CMK (cell line): ENCODE results near the gene TUBA1C.
"Not testable (repeated sequence)": the region's sequence is repeated elsewhere in the genome, so short reads cannot be mapped to it uniquely, and the experiment has no call there.

Experiments
- DNase-seq: peaks from one replicate; pipeline ENCODE4 v3.0.0-alpha.2; 2010; ENCODE audit warnings: low read depth

Gene TUBA1C

DNA sequence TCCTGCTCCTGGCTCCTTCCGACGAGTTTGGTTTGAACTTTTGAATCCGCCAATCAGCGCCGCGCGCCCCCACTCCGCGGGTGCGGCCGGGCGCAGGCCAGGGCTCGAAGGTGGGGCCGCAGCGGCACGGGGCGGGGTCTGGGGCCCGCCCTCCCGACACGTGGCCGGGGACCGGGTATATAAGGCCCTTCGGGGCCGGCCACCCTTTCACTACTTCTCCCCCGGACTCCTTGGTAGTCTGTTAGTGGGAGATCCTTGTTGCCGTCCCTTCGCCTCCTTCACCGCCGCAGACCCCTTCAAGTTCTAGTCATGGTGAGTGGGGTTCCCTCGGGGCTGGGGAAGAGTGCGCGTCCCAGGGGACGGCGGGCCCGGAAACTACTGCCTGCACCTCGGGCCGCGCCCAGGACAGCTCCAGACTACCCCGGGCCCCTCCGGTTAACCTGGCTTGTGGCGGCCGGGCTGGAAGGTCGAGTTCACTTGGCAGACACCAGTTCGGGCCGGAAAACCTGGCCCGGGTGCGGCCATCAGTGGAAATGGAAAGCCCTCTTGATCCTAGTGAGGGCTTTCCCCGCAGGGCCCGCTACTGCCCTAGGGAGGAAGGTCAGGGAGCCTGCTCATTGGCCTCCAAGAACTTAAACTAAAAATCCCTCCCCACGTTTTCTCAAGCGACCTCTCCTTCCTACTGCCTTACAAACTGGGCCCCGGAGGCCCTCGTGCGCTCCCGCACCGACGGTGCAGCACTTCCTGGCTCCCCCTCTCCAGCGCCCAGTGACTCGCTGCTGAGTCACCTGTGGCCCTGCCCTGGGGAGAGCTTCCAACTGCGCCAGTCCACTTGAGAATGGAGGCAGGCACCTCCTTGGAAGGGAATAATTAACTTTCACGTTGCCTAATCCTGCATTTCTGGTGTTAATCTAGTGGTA is at the start of gene TUBA1C:
TSS of gene TUBA1C (plus strand) at position 210 of the 920 bp plus-strand sequence. CDS start at position 310, 100 bp downstream.
- DNase-seq, result peak; percentile 93

DNA sequence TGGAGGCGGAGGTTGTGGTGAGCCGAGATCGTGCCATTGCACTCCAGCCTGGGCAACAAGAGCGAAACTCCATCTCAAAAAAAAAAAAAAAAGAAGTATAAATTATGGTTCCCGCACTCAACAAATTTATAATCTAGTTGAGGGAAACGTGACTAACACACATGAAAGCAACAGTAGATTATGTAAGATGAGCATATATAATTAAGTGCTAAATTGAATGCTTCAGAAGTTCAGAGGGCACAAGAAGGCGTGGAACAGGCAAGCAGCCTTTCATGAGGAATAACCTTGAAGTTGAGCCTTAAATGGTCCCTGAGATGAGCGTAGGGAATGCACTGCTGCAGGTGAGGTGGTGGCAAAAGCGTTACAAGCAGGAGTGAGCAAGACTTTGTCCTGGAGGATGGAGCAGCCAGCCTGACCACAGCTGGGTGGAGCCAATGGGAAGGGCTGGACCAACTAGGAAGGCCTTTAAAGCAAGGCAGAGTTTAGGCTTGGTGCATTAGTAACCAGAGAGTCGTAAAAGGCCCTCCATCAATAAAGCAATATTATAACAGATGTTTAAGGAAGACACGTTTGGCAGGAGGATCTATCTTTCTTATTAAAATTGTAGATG is 45.4 kb upstream of the TUBA1C start:
- DNase-seq, result no peak

DNA sequence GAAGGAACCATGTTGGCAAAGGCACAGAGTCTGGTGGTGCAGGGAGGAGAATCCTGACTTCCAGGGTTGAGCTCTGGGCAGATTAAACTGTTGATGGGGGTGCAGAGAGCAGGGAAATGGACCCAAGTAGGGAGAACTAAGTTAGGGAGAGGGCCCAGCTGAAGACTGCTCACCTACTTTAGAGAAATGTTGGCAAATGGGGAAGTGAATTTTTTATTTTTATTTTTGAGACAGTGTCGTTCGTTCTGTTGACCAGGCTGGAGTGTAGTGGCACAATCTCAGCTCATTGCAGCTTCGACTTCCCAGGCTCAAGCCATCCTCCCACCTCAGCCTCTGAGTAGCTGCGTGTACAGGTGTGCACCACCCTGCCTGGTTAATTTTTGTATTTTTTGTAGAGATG is 43.9 kb upstream of the TUBA1C start:
- no peak for DNase-seq

DNA sequence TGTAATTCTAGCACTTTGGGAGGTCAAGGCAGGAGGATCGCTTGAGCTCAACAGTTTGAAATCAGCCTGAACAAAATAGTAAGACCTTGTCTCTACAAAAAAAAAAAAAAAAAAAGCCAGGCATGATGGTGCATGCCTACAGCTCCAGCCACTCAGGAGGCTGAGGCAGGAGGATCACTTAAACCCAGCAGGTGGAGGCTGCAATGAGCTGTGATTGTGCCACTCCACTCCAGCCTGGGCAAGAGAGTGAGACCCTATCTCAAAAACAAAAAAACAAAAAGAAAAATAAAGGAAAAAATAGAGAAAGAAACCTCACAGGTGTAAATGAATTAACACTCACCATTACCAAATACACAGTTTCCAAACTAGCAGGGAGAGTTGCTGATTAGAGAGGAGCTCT is 41.8 kb upstream of the TUBA1C start:
- DNase-seq, result no peak

DNA sequence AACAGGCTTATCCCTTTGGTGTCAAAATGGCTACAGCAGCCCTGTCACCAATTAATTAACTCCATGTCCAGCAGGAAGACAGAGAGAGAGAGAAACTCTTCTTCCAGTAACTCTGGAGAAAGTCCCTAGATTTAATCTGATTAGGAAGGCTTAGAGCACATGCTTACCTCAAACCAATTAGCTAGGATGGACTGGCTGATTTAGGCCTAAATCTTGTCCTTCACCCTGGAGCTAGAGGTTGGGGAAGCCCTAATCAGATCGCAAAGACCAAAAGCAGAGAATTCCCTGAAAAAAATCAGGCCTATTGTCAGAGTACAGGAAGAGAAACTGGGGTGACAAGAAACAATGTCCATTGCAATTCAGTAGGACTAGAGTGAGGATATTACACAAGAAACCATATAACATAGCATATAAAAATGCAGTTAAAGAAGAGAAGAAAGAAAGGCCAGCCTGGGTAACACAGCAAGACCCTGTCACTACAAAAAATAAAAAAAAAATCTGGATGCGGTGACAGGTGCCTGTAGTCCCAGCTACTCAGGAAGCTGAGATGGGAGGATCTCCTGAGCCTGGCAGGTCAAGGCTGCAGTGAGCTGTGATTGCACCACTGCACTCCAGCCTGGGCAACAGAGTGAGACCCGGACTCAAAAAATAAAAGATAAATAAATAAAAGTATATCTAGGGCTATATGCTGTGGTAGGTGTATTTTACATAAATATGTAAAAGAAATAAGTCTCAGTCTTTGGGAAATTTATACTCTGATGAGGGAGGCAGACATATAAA is 41.1 kb upstream of the TUBA1C start:
- no peak for DNase-seq

DNA sequence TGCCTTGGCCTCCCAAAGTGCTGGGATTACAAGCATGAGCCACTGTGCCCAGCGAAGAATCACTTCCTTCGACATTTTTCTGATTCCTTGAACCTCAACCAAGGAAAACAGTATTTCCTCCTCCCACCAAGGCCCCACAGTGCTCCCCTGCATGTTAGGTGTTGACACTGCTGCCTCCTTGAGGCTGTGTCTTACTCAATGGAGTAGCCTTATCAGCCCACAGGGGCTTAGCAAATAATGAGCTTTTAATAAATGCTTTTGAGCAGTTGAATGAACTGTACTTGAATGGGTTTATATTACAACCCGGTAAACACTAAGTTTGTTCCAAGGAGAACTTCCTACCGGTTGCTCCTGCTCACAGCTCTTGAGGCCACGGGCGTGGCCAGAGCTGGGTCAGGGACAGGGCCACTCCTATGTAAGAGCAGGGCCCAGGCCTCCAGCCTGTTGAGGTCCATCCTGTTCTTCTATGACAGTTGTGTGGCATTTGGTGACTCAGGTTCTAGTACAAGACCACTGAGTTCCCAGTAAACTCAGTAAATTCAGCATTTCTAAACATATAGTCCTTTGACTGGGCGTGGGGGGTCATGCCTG is 39.2 kb upstream of the TUBA1C start:
- DNase-seq, result no peak

DNA sequence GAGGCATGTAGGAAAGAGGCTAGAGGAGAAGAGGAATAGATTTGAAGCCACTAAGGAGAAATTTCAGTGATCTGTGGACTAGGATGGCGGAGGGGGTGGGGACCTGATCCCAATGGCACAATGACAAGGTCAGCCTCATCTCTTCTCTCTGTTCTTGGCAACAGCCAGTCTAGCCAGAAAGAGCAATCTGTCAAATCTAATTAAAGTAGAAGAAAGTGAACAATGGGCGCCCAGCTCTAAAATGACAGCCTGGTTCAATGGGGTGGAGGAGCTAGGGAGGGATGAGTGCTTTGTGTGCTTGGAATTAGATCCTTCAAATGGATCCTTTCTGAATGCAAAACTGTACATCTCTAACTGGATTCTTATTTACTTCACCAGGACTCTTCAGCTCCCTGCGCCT is 37.2 kb upstream of the TUBA1C start:
- DNase-seq, result no peak

DNA sequence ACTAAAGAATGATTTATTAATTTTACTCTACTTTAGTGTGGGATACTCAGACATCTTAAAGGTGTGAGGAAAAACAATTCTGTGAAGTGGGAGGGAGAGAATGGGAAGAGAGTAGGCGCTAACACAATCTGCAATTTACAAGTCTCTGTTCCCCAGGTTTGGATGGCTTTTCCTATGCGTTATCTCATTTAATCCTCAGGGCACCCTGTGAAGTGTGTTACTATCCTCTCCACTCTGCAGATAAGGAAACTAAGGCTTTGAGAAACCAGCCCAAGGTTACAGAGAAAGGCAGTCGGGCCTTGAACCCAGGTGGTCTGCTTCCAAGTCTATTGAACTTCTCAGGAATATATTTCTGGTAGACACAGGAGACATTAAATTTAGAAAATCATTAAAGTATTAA is 36.2 kb upstream of the TUBA1C start:
- DNase-seq, result no peak

DNA sequence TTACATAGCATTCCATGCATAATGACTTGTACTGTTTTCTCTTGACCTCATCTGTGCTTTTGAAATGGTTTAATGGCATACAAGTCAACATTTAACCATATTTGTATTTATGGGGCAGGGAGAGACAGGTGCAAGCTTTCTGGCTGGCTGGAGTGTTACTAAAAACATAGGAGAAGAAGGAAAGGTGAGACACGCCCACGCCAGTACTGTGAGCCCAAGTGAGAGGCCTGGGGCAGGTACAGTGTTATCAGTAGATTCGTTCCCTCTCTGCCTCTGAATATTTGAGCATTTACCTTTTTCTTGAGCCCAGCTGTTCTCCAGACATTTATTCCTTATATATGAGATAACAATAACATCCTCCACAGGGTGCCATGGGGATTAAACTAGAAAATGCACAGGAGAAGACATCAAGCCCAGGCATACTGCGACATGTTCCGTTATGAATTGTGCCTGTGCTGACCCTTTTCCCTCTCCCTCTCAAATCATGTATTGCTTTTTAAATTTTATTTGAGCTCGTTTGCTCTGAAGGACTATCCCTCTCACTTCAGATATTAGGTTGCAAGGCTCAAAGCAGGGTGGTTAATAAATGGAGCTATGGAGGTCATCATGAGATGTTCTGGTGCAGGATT is 34.6 kb upstream of the TUBA1C start:
- no peak for DNase-seq

DNA sequence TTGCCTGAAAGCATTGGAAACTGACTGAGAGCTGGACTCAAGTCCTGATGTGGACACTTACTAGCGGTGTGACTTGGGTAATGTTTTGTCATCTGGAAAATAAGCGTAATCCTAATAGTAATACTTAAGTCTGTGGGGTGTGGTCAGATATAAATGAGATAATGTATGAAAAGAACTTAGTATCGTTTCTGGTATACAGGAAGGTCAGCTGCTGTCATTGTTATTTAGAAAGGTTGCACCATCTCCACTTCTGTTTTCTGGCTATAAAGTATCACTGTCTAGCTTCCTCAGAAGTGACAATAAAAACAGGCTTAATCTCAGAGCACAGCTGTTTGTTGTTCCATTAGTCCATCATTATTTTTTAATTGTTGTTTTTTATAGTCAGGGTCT is 34.1 kb upstream of the TUBA1C start:
- no peak for DNase-seq

DNA sequence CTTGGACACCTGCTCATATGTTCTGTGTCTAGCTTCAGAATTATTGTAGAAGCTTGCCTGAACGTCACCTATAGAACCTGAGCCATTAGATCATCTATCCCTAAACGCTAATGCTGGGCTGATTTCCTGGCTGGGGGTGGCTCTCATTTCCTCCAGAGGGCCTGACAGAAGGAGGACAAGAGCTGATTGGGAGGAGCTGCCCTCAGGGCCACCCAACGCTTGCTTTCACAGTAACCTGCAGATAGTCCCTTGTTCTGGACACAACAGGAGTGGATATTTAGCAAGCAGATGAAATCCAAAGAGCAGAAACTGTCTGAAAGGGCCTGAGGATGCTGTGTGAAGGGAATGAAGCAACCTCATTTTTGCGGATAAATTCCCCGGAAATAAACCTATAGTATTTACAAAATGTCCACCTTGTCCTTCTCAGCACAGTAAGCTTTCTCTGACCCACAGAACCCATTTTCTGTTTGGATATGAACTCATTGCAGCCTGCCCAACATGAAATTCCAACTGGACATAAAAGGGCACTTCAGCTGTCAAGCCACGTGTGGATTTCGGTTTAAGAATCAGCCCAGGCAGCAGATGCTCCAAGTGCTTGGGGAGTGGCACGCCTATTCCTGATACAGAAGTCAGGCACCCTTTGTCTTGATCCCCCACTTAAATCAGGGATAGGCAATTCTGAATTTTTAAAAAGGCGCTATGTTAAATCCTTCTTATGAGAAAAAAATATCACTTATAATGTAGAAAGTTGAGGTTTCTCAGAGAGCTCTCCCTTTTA is 32.8 kb upstream of the TUBA1C start:
- no peak for DNase-seq

DNA sequence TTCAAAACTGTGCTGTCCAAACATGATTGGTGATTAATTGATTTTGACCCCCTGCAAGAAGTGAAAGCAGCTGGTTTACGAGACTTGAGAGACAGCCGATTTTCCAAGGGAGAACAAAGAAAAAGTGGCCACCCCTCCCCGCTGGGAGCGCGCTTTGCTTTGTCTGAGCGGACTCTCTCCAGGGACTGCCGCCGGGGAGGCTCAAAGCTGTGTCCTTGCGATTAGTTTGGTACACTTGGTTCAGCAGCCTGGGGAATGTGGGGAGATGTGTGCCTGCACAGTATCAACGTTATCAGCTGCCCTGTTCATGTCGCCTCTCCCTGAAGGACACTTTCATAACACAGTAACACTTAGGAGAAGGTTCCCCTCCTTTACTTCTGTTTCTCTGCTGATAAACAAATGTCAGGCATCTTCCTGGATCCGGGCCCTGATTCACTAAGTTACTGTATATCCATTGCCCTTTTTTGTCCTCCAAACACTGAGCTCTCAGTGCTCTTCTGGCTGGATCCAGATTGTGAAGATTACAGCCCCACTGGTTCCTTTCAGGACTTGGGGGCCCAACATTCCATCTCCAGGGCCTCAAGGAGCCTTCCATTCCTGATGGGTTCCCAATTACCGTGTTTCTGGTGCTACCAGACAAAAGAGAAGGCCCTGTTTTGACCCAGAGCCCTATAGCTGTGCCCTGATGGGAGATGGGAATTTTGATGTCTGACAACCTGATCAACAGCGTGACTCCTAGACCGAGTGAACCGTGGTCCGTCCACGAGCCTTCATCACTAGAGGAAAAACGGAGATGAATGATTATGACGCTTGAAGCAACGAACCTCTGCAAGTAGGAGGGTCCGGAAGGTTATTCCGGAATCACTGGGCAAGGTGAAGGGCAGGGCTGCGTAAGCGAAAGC is 31.7 kb upstream of the TUBA1C start:
- peak; percentile 86 for DNase-seq

DNA sequence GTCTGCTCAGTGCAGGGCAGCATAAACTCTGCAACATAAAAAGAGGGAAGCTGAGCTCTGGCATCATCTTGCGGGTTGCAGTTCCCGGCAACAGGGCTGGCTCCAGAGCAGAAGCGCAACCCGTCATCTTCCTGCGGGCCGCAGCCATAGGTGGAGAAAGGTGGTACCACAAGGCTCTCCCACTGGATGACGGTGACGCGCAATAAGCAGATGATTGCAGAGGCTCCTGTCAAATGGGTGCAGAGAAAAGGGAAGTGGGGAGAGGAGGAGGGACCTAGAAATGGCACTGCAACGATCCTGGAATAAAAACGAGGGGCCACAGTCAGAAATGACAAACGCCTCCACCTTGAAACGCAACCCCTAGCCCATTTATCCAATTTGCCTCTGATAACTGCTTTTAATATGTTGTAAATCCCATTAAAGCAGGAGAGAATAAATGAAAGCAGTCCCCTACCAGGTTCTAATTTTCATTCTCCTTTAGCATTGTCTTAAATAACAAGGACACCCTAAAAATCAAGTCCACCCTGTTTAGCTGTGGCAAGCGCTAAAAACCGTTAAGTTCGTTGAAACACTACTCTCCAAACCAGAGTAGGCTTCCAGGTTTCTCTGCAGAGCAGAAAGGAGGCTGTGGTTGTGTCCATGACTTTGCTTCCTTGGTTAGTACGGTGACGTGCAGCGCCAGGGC is 30.9 kb upstream of the TUBA1C start:
- DNase-seq, result peak; percentile 57

DNA sequence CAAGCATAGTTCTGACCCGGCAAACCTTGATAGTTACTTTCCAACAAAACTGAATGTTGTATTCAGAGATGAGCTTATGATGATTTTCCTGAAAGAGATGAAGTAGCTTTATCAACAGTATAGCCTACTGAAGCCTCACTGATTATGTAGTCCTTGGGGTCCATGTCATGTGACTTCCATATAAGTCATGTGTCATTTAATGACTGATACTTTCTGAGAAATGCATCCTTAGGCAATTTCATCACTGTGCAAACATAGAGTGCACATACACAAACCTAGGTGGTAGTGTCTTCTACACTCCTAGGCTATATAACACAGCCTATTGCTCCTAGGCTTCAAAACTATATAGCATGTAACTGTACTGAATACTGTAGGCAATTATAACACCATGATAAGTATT is 28.5 kb upstream of the TUBA1C start:
- no peak for DNase-seq

DNA sequence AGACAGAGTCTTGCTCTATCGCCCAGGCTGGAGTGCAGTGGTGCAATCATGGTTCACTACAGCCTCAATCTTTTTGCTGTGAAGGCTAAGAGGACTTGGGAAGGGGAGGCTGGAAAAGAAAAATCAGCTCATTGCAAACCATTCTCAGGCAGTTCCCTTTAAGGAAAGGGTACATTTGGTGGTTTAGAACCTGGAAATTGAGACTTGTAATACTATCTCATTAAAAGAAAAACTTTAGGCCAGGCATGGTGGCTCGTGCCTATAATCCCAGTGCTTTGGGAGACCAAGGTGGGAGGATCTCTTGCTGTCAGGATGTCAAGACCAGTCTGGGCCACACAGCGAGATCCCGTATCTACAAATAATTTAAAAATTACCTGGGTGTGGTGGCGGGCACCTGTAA is 21.3 kb upstream of the TUBA1C start:
- no peak for DNase-seq

DNA sequence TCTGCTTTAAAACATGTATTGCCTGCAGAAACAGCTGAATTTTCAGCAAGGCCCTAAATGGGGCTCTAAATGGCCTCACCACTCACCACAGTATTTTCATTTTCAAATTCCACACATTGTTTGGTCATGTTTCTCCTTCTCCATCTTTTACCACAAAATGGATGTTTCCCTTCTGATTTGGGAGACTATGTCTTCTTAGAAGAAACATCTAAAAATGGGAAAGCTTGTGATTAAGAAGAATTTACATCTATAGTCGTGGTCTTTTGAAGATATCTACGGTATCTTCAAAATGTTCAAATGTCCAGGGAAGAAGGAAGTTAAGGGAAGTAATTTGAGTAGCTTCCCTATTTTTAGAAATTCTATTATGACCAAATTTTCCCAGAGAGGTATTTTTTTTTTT is 20.7 kb upstream of the TUBA1C start:
- no peak for DNase-seq

DNA sequence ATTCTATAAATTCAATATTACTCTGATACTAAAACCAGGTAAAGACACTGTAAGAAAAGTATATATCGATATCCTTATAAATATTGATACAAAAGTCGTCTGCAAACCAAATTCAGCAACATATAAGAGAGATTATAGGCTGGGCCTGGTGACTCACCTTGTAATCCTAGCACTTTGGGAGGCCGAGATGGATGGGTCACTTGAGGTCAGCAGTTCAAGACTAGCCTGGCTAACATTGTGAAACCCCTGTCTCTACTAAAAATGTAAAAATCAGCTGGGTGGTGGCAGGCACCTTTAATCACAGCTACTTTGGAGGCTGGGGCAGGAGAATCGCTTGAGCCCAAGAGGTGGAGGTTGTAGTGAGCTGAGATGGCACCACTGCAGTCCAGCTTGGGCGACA is 13.5 kb upstream of the TUBA1C start:
- DNase-seq, result no peak

DNA sequence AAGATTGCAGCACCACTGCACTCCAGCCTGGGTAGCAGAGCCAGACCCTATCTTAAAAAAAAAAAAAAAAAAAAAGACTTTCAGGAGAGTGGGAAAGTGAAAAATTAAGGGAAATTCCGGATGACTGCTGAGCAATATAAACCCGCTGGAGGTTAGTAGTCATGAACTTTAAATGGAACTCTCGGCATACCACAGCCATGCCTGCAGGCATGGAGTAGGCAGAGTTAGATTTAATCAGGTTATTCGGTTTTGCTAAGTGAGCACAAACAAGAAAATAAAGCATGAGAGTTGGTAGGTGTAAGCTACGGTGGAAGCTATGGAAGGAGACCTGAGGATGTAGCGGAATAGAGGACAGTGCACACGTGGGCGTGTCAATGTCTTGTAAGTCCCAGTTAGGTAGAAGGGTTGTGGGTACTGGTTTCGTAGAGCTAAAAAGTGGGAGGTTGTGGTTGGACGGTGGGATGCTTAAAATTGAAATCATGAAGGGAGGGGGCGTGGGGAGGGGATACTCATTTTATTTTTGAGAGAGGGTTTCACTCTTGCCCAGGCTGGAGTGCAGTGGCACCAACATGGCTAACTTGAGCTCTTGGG is 11.8 kb upstream of the TUBA1C start:
- no peak for DNase-seq

DNA sequence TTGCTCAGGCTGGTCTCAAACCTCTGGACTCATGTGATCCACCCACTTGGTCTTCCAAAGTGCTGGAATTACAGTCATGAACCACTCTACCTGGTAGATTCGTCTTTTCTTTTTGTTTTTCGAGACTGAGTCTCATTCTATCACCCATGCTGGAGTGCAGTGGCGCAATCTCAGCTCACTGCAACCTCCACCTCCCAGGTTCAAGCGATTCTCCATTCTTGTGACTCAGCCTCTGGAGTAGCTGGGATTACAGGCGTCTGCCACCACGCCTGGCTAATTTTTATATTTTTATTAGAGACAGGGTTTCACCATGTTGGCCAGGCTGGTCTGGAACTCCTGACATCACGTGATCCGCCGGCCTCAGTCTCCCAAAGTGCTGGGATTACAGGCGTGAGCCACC is 9.4 kb upstream of the TUBA1C start:
- not testable (repeated sequence) for DNase-seq
